Measurements from ENCODE around the gene TMCO5A.

- TF ChIP-seq CTCF (conservative IDR thresholded peaks at IDR 0.05; ENCODE audit: low read length) (no peak), EZH2phosphoT487 (IDR thresholded peaks at IDR 0.05; ENCODE audit: borderline replicate concordance) (no peak)
Measured at GRCh38 chr15:37973856-37974255, 39.4 kb downstream of the TMCO5A start.
